ENCODE results near the gene SGF29.
"Not testable (repeated sequence)": the region's sequence is repeated elsewhere in the genome, so short reads cannot be mapped to it uniquely, and the experiment has no call there.

SGF29 gene

GRCh38 chr16:28612359-28613280, 58.9 kb downstream of the SGF29 start:
- not testable (repeated sequence) for DNase-seq (ENCODE audit: low spot score)

GRCh38 chr16:28613912-28614311, 60.2 kb downstream of the SGF29 start:
- DNase-seq (ENCODE audit: low spot score), result not testable (repeated sequence)

DNA sequence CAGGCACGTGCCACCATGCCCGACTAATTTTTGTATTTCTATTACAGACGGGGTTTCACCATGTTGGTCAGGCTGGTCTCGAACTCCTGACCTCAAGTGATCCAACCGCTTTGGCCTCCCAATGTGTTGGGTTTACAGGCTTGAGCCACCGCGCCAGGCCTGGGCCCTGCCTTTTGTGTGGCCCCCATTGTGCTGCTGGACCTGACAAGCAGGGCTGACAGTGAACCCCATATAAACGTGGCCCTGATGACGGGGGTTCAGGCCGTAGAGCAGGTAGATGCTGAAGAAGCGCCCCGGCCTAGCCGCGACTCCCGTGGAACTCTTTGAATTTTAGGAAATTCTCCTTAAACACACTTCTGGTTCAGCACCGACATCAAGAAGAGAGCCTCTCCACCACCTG, 60.8 kb downstream of the SGF29 start:
- DNase-seq (ENCODE audit: low spot score), result not testable (repeated sequence)

DNA sequence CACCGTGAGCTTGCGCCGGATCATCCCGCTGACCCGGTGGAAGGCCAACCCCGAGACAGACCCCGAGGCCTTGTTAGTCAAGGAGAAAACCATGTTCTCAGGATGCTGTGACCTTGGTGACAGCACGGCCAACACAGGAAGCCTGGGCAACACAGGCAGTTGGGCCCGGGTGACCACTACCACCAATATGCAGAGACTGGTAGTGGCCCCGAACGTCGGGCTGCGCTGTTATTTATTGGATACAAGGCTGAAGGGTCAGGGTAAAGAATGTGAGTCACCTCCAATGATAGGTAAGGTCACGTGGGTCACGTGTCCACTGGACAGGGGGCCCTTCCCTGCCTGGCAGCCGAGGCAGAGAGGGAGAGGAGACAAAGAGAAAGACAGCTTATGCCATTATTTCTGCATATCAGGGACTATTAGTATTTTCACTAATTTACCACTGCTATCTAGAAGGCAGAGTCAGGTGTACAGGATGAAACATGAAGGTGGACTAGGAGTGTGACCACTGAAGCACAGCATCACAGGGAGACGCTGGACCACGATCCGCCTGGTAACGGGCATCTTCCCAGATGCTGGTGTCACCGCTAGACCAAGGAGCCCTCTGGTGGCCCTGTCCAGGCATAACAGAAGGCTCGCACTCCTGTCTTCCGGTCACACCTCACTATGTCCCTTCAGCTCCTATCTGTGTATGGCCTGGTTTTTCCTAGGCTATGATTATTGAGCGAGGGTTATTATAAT, 61.9 kb downstream of the SGF29 start:
- peak; percentile 25 for DNase-seq (ENCODE audit: low spot score)

GRCh38 chr16:28616224-28616577, 62.5 kb downstream of the SGF29 start:
- not testable (repeated sequence) for DNase-seq (ENCODE audit: low spot score)

DNA sequence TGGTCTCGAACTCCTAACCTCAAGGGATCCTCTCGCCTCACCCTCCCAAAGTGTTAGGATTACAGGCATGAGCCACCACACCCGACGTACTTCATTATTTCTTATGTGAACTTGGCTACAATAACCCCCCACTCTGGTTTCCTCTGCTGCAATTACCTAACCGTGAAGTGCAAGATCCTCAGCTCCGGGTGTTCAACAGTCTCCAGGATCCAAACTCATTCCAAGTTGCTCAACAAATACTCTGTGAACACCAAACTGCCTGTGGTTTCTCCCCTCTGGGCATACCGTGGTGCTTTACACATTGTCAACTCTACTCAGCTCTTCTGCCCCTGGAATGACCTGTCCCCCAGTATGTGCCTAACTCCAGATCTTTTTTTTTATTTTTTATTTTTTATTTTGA, 62.9 kb downstream of the SGF29 start:
- no peak for DNase-seq (ENCODE audit: low spot score)

DNA sequence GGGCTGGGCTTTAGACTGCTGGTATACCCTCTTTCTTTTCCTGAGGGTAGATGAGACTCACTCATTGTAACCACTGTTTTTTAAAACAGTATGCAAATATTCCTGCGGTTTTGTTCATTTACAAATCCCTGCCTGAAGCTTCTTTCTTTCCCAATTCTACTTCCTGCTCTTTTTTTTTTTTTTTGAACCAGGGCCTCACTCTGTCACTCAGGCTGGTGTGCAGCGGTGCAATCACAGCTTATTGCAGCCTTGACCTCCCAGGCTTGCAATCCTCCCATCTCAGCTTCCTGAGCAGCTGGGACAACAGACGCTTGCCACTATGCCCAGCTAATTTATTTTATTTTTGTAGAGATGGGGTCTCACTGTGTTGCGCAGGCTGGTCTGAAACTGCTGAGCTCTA, 64.2 kb downstream of the SGF29 start:
- DNase-seq (ENCODE audit: low spot score), result no peak

DNA sequence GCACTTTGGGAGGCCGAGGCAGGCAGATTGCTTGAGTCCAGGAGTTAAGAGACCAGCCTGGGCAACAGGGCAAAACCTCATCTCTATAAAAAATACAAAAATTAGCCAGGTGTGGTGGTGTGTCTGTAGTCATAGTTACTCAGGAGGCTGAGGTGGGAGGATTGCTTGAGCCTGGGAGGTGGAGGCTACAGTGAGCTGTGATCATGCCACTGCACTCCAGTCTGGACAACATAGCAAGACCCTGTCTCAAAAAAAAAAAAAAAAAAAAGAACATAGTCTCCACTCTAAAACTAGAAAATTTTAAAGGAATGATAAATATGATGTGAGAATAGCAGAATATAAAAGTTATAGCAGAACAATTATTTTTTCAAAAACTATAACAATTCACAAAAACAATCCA, 66.6 kb downstream of the SGF29 start:
- not testable (repeated sequence) for DNase-seq (ENCODE audit: low spot score)

DNA sequence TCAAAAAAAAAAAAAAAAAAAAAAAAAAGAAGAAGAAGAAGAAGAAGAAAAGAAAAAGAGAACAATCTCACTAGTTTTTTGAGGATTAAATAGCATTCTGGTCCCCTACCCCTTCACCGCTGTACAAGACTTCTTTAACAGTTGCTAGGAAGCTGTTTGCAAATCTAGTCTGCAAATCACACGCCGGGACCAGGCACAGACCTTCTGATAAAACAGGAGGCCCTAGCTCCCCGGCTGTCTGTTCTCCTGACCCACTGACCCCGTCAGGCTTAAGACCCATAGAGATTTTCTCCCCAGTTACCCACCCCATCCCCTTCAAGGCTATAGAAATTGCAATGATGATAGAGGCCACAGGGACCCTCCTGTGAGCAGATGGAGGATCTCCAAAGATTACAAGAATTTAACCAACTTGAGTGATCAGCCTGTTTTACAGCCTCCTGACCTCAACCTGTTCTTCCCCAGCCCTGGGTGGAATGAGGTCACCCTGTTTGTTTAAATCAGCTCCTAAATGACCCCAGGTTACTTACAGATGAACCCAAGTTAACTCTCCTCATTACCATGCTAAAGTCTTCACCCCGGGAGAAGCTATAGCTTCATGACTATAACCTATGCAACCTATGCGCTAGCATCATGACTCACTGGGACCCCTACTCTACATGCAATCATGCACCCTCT, 67.9 kb downstream of the SGF29 start:
- DNase-seq (ENCODE audit: low spot score), result no peak

GRCh38 chr16:28622532-28623171, 68.9 kb downstream of the SGF29 start:
- DNase-seq (ENCODE audit: low spot score), result not testable (repeated sequence)

DNA sequence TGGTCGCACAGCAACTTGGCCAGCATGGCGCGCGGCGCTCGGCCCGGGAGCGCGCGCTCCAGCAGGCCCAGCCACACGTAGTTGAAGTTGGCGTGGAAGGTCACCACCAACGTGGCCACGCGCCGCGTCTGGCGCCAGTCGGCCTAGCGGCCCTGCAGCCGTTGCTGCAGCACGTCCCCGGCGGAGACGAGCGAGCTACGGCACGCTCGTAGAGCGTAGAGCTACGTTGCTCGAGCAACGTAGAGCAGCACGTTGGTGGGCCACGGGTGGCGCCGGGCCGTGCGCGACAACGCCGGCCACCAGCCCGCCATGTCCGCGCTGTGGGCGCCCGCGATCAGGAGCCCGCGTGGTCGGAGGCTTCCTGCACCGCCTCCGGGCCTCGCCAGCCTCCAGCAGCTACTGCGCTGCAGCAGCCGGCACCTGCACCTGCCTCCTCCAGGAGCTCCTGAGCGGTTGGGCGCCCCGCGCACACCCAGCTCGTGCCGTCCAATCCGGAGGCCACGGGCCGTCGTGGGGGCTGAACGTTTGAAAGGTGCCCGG, 69.5 kb downstream of the SGF29 start:
- DNase-seq (ENCODE audit: low spot score), result peak; percentile 18

DNA sequence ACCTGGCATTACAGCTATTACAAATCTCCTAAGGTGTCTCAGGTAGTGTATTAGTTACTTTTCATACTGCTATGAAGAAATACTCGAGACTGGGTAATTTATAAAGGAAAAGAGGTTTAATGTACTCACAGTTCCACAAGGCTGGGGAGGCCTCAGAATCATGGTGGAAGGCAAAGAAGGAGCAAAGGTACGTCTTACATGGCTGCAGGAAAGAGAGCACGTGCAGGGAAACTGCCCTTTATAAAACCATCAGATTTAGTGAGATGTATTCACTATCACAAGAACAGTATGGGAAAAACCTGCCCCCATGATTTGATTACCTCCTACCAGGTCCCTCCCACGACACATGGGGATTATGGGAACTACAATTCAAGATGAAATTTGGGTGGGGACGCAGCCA, 77.2 kb downstream of the SGF29 start:
- DNase-seq (ENCODE audit: low spot score), result not testable (repeated sequence)

GRCh38 chr16:28636093-28636823, 82.5 kb downstream of the SGF29 start:
- not testable (repeated sequence) for DNase-seq (ENCODE audit: low spot score)

- DNase-seq (ENCODE audit: low spot score), result not testable (repeated sequence)
Observed at GRCh38 chr16:28637765-28638164, 84.0 kb downstream of the SGF29 start, which contains the start of gene NPIPB8. NPIPB8 (plus strand) TSS chr16:28638065; CDS start chr16:28638361, 296 bp downstream.

DNA sequence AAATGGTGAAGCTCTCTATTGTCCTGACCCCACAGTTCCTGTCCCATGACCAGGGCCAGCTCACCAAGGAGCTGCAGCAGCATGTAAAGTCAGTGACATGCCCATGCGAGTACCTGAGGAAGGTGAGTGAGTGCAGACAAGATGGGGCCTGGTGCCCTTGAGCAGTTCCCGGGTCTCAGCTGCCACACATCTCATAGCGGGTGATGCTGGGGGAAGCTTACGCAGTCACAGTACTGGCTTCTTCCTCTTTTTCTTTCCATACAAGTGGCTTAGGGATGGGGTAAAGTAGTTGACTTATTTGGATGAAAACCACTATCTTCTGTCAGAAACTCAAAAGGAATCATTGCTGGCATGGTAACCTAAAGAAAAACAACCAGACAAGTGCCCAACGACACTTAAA, 84.6 kb downstream of the SGF29 start:
- not testable (repeated sequence) for DNase-seq (ENCODE audit: low spot score)

DNA sequence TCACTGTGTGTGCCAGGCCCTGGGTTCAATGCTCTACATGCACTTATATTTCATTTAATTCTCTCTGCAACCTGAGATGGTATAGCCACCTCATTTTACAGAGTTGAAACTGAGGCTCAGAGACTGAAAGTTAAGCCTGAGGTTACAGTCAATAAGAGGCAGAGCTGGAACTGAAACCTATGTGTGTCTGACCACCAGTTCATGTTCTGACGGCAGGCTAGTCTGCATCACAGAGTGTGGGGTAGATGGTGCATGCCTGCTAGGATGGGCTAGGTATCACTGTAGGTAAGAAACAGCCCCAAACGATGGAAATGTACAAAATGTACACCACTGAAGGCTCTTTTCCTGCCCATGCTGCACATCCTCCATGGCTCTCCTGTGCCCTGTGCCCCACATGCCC, 86.2 kb downstream of the SGF29 start:
- DNase-seq (ENCODE audit: low spot score), result not testable (repeated sequence)
